Measurements from ENCODE around the gene PAQR7. TPM values are rescaled to one million over a fixed set of nuclear protein-coding genes. Genes with fewer than 3 reads are reported as not detected.

PAQR7 gene
- total RNA-seq, 1 donor from 2014 or later: 4.6 TPM

GRCh38 chr1:25897754-25898153 lies 22.2 kb upstream of the PAQR7 start:
- Mint-ChIP-seq H3K27ac (no peak overlapping the region), H3K9me3 (no peaks in the 10 kb centered on the region), H3K4me1 (peaks cover 7% of the 10 kb centered on the region), H3K27me3 (no peaks in the 10 kb centered on the region), H3K4me3 (no peak overlapping the region), H3K36me3 (ENCODE audit: low read depth) (peaks cover 24% of the 10 kb centered on the region)
- TF ChIP-seq CTCF (IDR thresholded peaks at IDR 0.05): no peak
- DNase-seq (no peak), ATAC-seq (ENCODE audit: low read depth) (no peak)
- CTCF ChIA-PET: interaction anchor here (4.3 kb wide), 1 partner anchor 100 kb away, joined by 94 read pairs; the partner anchor contains the start of gene PAFAH2
- POLR2A ChIA-PET: interaction anchor here (0.6 to 0.9 kb wide), 3 partner anchors 26 to 266 kb away, joined by 3 to 8 read pairs (median 5); partner anchors contain the start of gene PAFAH2
- intact Hi-C loops (cut with micrococcal nuclease): no loop called here

- intact Hi-C loops (cut with micrococcal nuclease): no loop called here
- Mint-ChIP-seq H3K4me1 (peaks cover 7% of the 10 kb centered on the region), H3K9me3 (no peaks in the 10 kb centered on the region), H3K4me3 (no peak overlapping the region), H3K27me3 (no peaks in the 10 kb centered on the region), H3K27ac (no peak overlapping the region), H3K36me3 (ENCODE audit: low read depth) (peaks cover 18% of the 10 kb centered on the region)
- TF ChIP-seq CTCF (IDR thresholded peaks at IDR 0.05): no peak
- no peak for ATAC-seq (ENCODE audit: low read depth)
- ChIA-PET CTCF (interaction anchor here (0.8 to 4.3 kb wide), 14 partner anchors 8 to 426 kb away, joined by 3 to 94 read pairs (median 4); partner anchors contain the start of genes MTFR1L and PAFAH2), POLR2A (interaction anchor here (1.3 to 2.7 kb wide), 4 partner anchors 9 to 101 kb away, joined by 4 to 22 read pairs (median 6); partner anchors contain the start of genes MTFR1L and PAFAH2)
- no peak for DNase-seq
These were observed 20.8 kb upstream of the PAQR7 start for GRCh38 chr1:25896266-25896665.

GRCh38 chr1:25895365-25895990 lies 20.0 kb upstream of the PAQR7 start:
- Mint-ChIP-seq H3K27ac (peak overlapping the region; percentile 22), H3K4me1 (peaks cover 7% of the 10 kb centered on the region), H3K4me3 (peak overlapping the region; percentile 3), H3K36me3 (ENCODE audit: low read depth) (peaks cover 10% of the 10 kb centered on the region), H3K27me3 (no peaks in the 10 kb centered on the region), H3K9me3 (no peaks in the 10 kb centered on the region)
- CTCF ChIA-PET: interaction anchor here (0.7 to 4.3 kb wide), 24 partner anchors 9 to 427 kb away, joined by 3 to 94 read pairs (median 4); partner anchors contain the start of genes MTFR1L, PAFAH2 and PAQR7
- DNase-seq: peak; percentile 80
- POLR2A ChIA-PET: interaction anchor here (0.6 to 2.7 kb wide), 6 partner anchors 10 to 244 kb away, joined by 3 to 22 read pairs (median 4); partner anchors contain the start of genes MTFR1L and PAFAH2
- intact Hi-C loops (cut with micrococcal nuclease): loop anchor here (1.0 kb wide), 6 partner anchors 10 to 250 kb away; partner anchors contain the start of genes AUNIP and PAFAH2
- peak; percentile 100 for ATAC-seq (ENCODE audit: low read depth)
- TF ChIP-seq CTCF (IDR thresholded peaks at IDR 0.05): peak; percentile 74

- no peak for TF ChIP-seq CTCF (IDR thresholded peaks at IDR 0.05)
- no peak for DNase-seq
- H3K4me1 Mint-ChIP-seq: peaks cover 7% of the 10 kb centered on the region
- no peaks in the 10 kb centered on the region for H3K27me3 Mint-ChIP-seq
- no peak overlapping the region for H3K27ac Mint-ChIP-seq
- H3K36me3 Mint-ChIP-seq (ENCODE audit: low read depth): no peaks in the 10 kb centered on the region
- ChIA-PET CTCF (interaction anchor here (0.6 to 1.2 kb wide), 2 partner anchors 57 to 105 kb away, joined by 3 read pairs; partner anchors contain the start of gene PAFAH2), POLR2A (interaction anchor here (0.8 kb wide), 1 partner anchor 73 kb away, joined by 3 read pairs; the partner anchor contains the start of gene MTFR1L)
- H3K9me3 Mint-ChIP-seq: no peaks in the 10 kb centered on the region
- H3K4me3 Mint-ChIP-seq: no peak overlapping the region
- ATAC-seq (ENCODE audit: low read depth): no peak
- intact Hi-C loops (cut with micrococcal nuclease): no loop called here
These were observed 17.6 kb upstream of the PAQR7 start for GRCh38 chr1:25893116-25893515.

- Mint-ChIP-seq H3K4me3 (no peak overlapping the region), H3K27ac (no peak overlapping the region), H3K4me1 (peaks cover 7% of the 10 kb centered on the region), H3K9me3 (no peaks in the 10 kb centered on the region), H3K36me3 (ENCODE audit: low read depth) (no peaks in the 10 kb centered on the region), H3K27me3 (no peaks in the 10 kb centered on the region)
- no peak for ATAC-seq (ENCODE audit: low read depth)
- CTCF ChIA-PET: no interaction called here
- DNase-seq: no peak
- POLR2A ChIA-PET: no interaction called here
- intact Hi-C loops (cut with micrococcal nuclease): no loop called here
- no peak for TF ChIP-seq CTCF (IDR thresholded peaks at IDR 0.05)
These were observed 16.1 kb upstream of the PAQR7 start for GRCh38 chr1:25891606-25892005.
